KOPT-K1 (cell line): ENCODE measurements around the gene TRMT2A.
A peak's percentile ranks its signal among the peaks of the same experiment; 100 is the strongest.
"Not testable (repeated sequence)": the region's sequence is repeated elsewhere in the genome, so short reads cannot be mapped to it uniquely, and the experiment has no call there.

Source experiments
- H3K27ac ChIP-seq: fragments of 200-600 bp; sonication (generic); 2 replicates; pipeline ENCODE4 v1.5.1; 2016; ENCODE audit warnings: antibody characterized with exemption, mild to moderate bottlenecking, low read depth, low read length; ENCODE audit not compliant: poor library complexity, severe bottlenecking
- H3K36me3 ChIP-seq: fragments of 200-600 bp; sonication (generic); 2 replicates; pipeline ENCODE4 v1.5.1; 2017; ENCODE audit warnings: antibody characterized with exemption, mild to moderate bottlenecking, low read length, moderate library complexity; ENCODE audit not compliant: insufficient read depth
- H3K9me3 ChIP-seq: fragments of 200-600 bp; sonication (generic); 2 replicates; pipeline ENCODE4 v1.5.1; 2017; ENCODE audit warnings: antibody characterized with exemption, low read length, mild to moderate bottlenecking; ENCODE audit not compliant: insufficient read depth, poor library complexity, severe bottlenecking

Gene TRMT2A

GRCh38 chr22:20086101-20086599 lies 30.9 kb downstream of the TRMT2A start:
- Histone ChIP-seq H3K9me3 (no peaks in the 10 kb centered on the region), H3K27ac (no peak overlapping the region), H3K36me3 (peaks cover 73% of the 10 kb centered on the region)

- no peaks in the 10 kb centered on the region for H3K9me3 ChIP-seq
- H3K36me3 ChIP-seq = peaks cover 68% of the 10 kb centered on the region
- no peak overlapping the region for H3K27ac ChIP-seq
Measured at GRCh38 chr22:20085651-20086050, 31.4 kb downstream of the TRMT2A start.

- Histone ChIP-seq H3K36me3 (peaks cover 59% of the 10 kb centered on the region), H3K27ac (no peak overlapping the region), H3K9me3 (no peaks in the 10 kb centered on the region)
Measured at GRCh38 chr22:20084547-20085413, 32.2 kb downstream of the TRMT2A start.

GRCh38 chr22:20083891-20084546 lies 33.0 kb downstream of the TRMT2A start:
- Histone ChIP-seq H3K27ac (no peak overlapping the region), H3K9me3 (no peaks in the 10 kb centered on the region), H3K36me3 (peaks cover 51% of the 10 kb centered on the region)

- Histone ChIP-seq H3K36me3 (peaks cover 44% of the 10 kb centered on the region), H3K27ac (no peak overlapping the region), H3K9me3 (no peaks in the 10 kb centered on the region)
Measured at GRCh38 chr22:20083157-20083890, 33.7 kb downstream of the TRMT2A start.

- H3K36me3 ChIP-seq = peaks cover 21% of the 10 kb centered on the region
- no peaks in the 10 kb centered on the region for H3K9me3 ChIP-seq
- peak overlapping the region; percentile 94 for H3K27ac ChIP-seq
Measured at GRCh38 chr22:20080776-20081654, 36.0 kb downstream of the TRMT2A start.

GRCh38 chr22:20080445-20080775 lies 36.6 kb downstream of the TRMT2A start:
- Histone ChIP-seq H3K36me3 (peaks cover 15% of the 10 kb centered on the region), H3K9me3 (no peaks in the 10 kb centered on the region), H3K27ac (peak overlapping the region; percentile 94)

GRCh38 chr22:20079745-20080444 lies 37.1 kb downstream of the TRMT2A start, which contains the start of gene DGCR8:
TSS of gene DGCR8 (plus strand) at chr22:20080241. CDS start at chr22:20085964, 5,723 bp downstream.
- no peaks in the 10 kb centered on the region for H3K9me3 ChIP-seq
- peaks cover 11% of the 10 kb centered on the region; the same call in 1 of the 2 replicates for H3K36me3 ChIP-seq
- H3K27ac ChIP-seq = peak within 1 kb of the TSS; percentile 94

GRCh38 chr22:20076627-20077172 lies 40.3 kb downstream of the TRMT2A start:
- no peaks in the 10 kb centered on the region for H3K9me3 ChIP-seq

GRCh38 chr22:20071524-20071972 lies 45.5 kb downstream of the TRMT2A start:
- no peak overlapping the region for H3K27ac ChIP-seq
- no peaks in the 10 kb centered on the region for H3K36me3 ChIP-seq
- H3K9me3 ChIP-seq = no peaks in the 10 kb centered on the region

More at GRCh38 chr22:20076627-20077172, 40.3 kb downstream of the TRMT2A start:
- H3K36me3 ChIP-seq = no peaks in the 10 kb centered on the region
- no peak overlapping the region for H3K27ac ChIP-seq

GRCh38 chr22:20069331-20070042 lies 47.5 kb downstream of the TRMT2A start:
- no peaks in the 10 kb centered on the region for H3K9me3 ChIP-seq
- no peak overlapping the region for H3K27ac ChIP-seq
- no peaks in the 10 kb centered on the region for H3K36me3 ChIP-seq

- peaks cover 7% of the 10 kb centered on the region; the same call in 1 of the 2 replicates for H3K36me3 ChIP-seq
- H3K27ac ChIP-seq = no peak overlapping the region
- no peaks in the 10 kb centered on the region for H3K9me3 ChIP-seq
Measured at GRCh38 chr22:20068640-20069039, 48.4 kb downstream of the TRMT2A start.

- not testable (repeated sequence) for H3K27ac ChIP-seq, H3K9me3 ChIP-seq
- H3K36me3 ChIP-seq = peaks cover 20% of the 10 kb centered on the region
Measured at GRCh38 chr22:20067384-20067682, 49.7 kb downstream of the TRMT2A start.
